Right cardiac atrium (tissue), 5 donors: Measurements from ENCODE around the gene MIOX. TPM values are rescaled to one million over a fixed set of nuclear protein-coding genes. Genes with fewer than 3 reads are reported as not detected.
"Not testable (repeated sequence)": the region's sequence is repeated elsewhere in the genome, so short reads cannot be mapped to it uniquely, and the experiment has no call there.

ENCODE experiments used
- ATAC-seq, 2 donors: fragments of 200-7000 bp; cut with Tn5 transposase; one replicate each; pipeline versions ENCODE4 v1.8.0 to v1.9.1; 2020; ENCODE audit warnings: moderate library complexity in 2 of 2, mild to moderate bottlenecking in 1 of 2
- DNase-seq, 3 donors: peaks; one replicate each; pipeline ENCODE4 v3.0.0-alpha.2; 2020
- H3K27ac ChIP-seq: one replicate; pipeline ENCODE4 v1.5.1; 2013; ENCODE audit warnings: mild to moderate bottlenecking, low read length, control low read depth, moderate library complexity
- H3K27me3 ChIP-seq: one replicate; pipeline ENCODE4 v1.6.1; 2013; ENCODE audit not compliant: control insufficient read depth, insufficient read depth
- H3K4me1 ChIP-seq: one replicate; pipeline ENCODE4 v1.6.1; 2013; ENCODE audit warnings: low read length; ENCODE audit not compliant: control insufficient read depth, insufficient read depth
- H3K4me3 ChIP-seq: one replicate; pipeline ENCODE4 v1.5.1; 2013; ENCODE audit warnings: low read length, control low read depth
- H3K9me3 ChIP-seq: one replicate; pipeline ENCODE4 v1.6.1; 2013; ENCODE audit warnings: low read length; ENCODE audit not compliant: control insufficient read depth
- WGBS: extraction: QIAGEN DNeasy Blood & Tissue Kit; methylation state at CpG from one replicate; pipeline ENCODE4 v1.1.7; 2013; 5-methylcytosine and 5-hydroxymethylcytosine counted together
- intact Hi-C, 4 donors: fragments of 100-400 bp; cut with DNase I; formaldehyde crosslinking; loops; one replicate each; pipeline versions ENCODE4 v1.11.0 to v1.14.0; 2022 to 2023
- polyA plus RNA-seq: library from polyadenylated mRNA; stranded (reverse); fragments of 200-250 nt; gene quantifications from one replicate; pipeline ENCODE4 v1.2.3, GENCODE V29; 2013
- total RNA-seq, 4 donors: library from RNA; stranded (reverse); fragmentation: NEBNext Ultra II Directional; extraction: Animal tissue kit (Norgen Biotek cat#: 25700); gene quantifications; one replicate each; pipeline ENCODE4 v1.2.1, GENCODE V29; 2021
- donor health status: healthy with polysubstance abuse.
- donor health status: DM: no; HTN: yes; CAD: no.
- donor health status: DM: no; HTN: no; CAD: no.
- donor health status: DM: no; HTN: yes; CAD: no; lungs with severe emphysema.
- donor health status: DM: yes; HTN: yes; CAD: no.

The MIOX gene
- total and polyA plus RNA-seq, 5 donors, result not detected

DNA sequence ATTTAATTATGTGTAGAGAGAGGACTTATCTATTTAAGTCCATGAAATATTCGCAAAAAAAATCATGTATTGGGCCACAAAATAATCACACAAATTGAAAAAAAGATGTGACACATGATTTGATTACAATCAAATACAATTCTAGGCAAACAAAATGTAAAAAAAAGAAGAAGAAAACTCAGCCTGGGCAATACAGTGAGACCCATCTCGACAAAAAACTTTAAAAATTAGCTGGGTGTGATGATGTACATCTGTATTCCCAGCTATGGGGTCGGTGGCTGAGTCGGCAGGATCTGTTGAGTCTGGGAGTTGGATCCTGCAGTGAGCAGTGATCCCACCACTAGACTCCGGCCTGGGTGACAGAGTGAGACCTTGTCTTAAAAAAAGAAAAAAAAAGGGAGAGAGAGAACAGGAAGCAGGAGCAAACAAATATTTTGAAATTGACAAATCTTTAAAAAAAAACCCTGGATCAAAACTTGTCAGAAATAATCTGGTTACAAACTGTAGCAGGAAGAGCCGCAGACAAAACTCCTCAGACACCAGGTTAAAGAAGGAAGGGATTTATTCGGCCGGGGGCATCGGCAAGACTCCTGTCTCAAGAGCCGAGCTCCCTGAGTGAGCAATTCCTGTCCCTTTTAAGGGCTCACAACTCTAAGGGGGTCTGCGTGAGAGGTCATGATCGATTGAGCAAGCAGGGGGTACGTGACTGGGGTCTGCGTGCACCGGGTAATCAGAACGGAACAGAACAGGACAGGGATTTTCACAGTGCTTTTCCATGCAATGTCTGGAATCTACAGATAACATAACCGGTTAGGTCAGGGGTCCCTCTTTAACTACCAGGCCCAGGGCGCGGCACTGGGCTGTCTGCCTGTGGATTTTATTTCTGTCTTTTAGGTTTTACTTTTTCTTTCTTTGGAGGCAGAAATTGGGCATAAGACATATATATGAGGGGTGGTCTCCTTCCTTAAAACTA is 46.5 kb downstream of the MIOX start:
- Histone ChIP-seq H3K27ac (no peak overlapping the region), H3K9me3 (no peaks in the 10 kb centered on the region), H3K4me1 (no peaks in the 10 kb centered on the region), H3K27me3 (no peaks in the 10 kb centered on the region), H3K4me3 (no peak overlapping the region)
- DNase-seq (peak in 1 of 3 donors; percentile 38), ATAC-seq (no peak)
- 68% methylated on average over 19 of the region's 19 CpGs for WGBS
- intact Hi-C loops, result no loop called here

GRCh38 chr22:50533856-50534711 is 47.4 kb downstream of the MIOX start:
- H3K9me3 ChIP-seq, H3K27me3 ChIP-seq, H3K4me3 ChIP-seq, ATAC-seq, H3K27ac ChIP-seq, H3K4me1 ChIP-seq, intact Hi-C loops: not testable (repeated sequence)
- DNase-seq, result peak; percentile 51 to 76 (median 67)
- 49% methylated on average over 21 of the region's 21 CpGs for WGBS

- intact Hi-C loops, result no loop called here
- DNase-seq (peak in 1 of 3 donors; percentile 14), ATAC-seq (no peak)
- Histone ChIP-seq H3K4me1 (no peaks in the 10 kb centered on the region), H3K27ac (no peak overlapping the region), H3K27me3 (no peaks in the 10 kb centered on the region), H3K9me3 (no peaks in the 10 kb centered on the region), H3K4me3 (no peak overlapping the region)
- WGBS, result 90% methylated on average over 8 of the region's 8 CpGs
Measured at GRCh38 chr22:50535113-50535512, 48.5 kb downstream of the MIOX start.

GRCh38 chr22:50536226-50536625 is 49.6 kb downstream of the MIOX start:
- intact Hi-C loops, result no loop called here
- Histone ChIP-seq H3K4me1 (no peaks in the 10 kb centered on the region), H3K27ac (no peak overlapping the region), H3K27me3 (no peaks in the 10 kb centered on the region), H3K9me3 (no peaks in the 10 kb centered on the region), H3K4me3 (no peak overlapping the region)
- ATAC-seq (no peak), DNase-seq (no peak)
- 70% methylated on average over 3 of the region's 3 CpGs for WGBS

DNA sequence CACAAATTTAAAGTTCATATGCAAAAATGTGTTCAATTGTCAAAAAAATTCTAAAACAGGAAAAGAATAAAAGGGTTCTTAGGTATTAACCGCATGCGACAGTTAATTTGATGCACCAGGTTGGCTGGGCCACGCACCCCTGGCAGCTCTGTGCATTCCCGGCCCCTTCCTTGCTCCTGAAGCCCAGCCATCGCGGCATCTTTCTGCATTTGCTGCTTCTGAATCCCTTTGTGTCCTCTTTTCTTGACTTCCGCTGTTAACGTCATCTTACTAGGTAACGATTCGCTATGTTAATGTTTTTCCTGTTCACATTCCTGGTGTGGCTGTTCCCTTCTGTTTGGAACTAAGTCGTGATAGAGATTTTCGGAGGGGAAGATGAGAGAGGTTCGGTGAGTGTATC is 51.1 kb downstream of the MIOX start:
- WGBS, result 84% methylated on average over 13 of the region's 13 CpGs
- H3K9me3 ChIP-seq, result no peaks in the 10 kb centered on the region
- H3K4me3 ChIP-seq, result no peak overlapping the region
- intact Hi-C loops, result no loop called here
- no peaks in the 10 kb centered on the region for H3K27me3 ChIP-seq
- DNase-seq (peak in 1 of 3 donors; percentile 32), ATAC-seq (no peak)
- no peaks in the 10 kb centered on the region for H3K4me1 ChIP-seq
- no peak overlapping the region for H3K27ac ChIP-seq

Other genes starting within 250 kb of the MIOX start
- gene TUBGCP6, start 241.8 kb upstream of the MIOX start, total RNA-seq, result 10 to 100 TPM; 20.6 to 22.8 (median 22.6) TPM
- 20.4 TPM for gene TUBGCP6, start 241.8 kb upstream of the MIOX start, polyA plus RNA-seq
- 10 to 100 TPM in 2 of 4 donors, 1 to 10 TPM in 2; 8.7 to 13.5 (median 11.6) TPM for gene HDAC10, start 235.6 kb upstream of the MIOX start, total RNA-seq
- gene HDAC10, start 235.6 kb upstream of the MIOX start, polyA plus RNA-seq, result 11.6 TPM
- gene MAPK12, start 225.2 kb upstream of the MIOX start, total RNA-seq, result 10 to 100 TPM; 10.5 to 14.8 (median 11.2) TPM
- gene MAPK12, start 225.2 kb upstream of the MIOX start, polyA plus RNA-seq, result 15.2 TPM
- gene MAPK11, start 216.5 kb upstream of the MIOX start, total RNA-seq, result 1 to 10 TPM; 6.4 to 7.9 (median 7.4) TPM
- 8.8 TPM for gene MAPK11, start 216.5 kb upstream of the MIOX start, polyA plus RNA-seq
- gene PLXNB2, start 179.2 kb upstream of the MIOX start, total RNA-seq, result 100 to 1,000 TPM in 1 of 4 donors, 10 to 100 TPM in 3; 80.7 to 110 (median 90.6) TPM
- gene PLXNB2, start 179.2 kb upstream of the MIOX start, polyA plus RNA-seq, result 60.0 TPM
- gene DENND6B, start 159.8 kb upstream of the MIOX start, total RNA-seq, result 1 to 10 TPM; 2.0 to 3.1 (median 2.5) TPM
- 2.4 TPM for gene DENND6B, start 159.8 kb upstream of the MIOX start, polyA plus RNA-seq
- gene PPP6R2, start 143.5 kb upstream of the MIOX start, total RNA-seq, result 10 to 100 TPM; 40.1 to 50.2 (median 44.6) TPM
- gene PPP6R2, start 143.5 kb upstream of the MIOX start, polyA plus RNA-seq, result 36.2 TPM
- 10 to 100 TPM; 50.3 to 54.8 (median 53.9) TPM for gene SBF1, start 11.8 kb upstream of the MIOX start, total RNA-seq
- 39.2 TPM for gene SBF1, start 11.8 kb upstream of the MIOX start, polyA plus RNA-seq
- under 1 TPM in 2 of 4 donors, not detected in 2; 0.11 to 0.32 TPM for gene ADM2, start 5.3 kb upstream of the MIOX start, total RNA-seq
- 0.05 TPM for gene ADM2, start 5.3 kb upstream of the MIOX start, polyA plus RNA-seq
- gene LMF2, start 20.8 kb downstream of the MIOX start, total RNA-seq, result 10 to 100 TPM; 32.2 to 33.7 (median 33.3) TPM
- gene LMF2, start 20.8 kb downstream of the MIOX start, polyA plus RNA-seq, result 29.0 TPM
- gene NCAPH2, start 21.4 kb downstream of the MIOX start, total RNA-seq, result 10 to 100 TPM; 23.3 to 35.0 (median 28.6) TPM
- gene NCAPH2, start 21.4 kb downstream of the MIOX start, polyA plus RNA-seq, result 29.1 TPM
- gene SCO2, start 38.7 kb downstream of the MIOX start, total RNA-seq, result 1 to 10 TPM in 2 of 4 donors, not detected in 2; 1.4 to 2.2 TPM
- gene SCO2, start 38.7 kb downstream of the MIOX start, polyA plus RNA-seq, result not detected
- 10 to 100 TPM; 14.6 to 35.5 (median 19.3) TPM for gene TYMP, start 43.2 kb downstream of the MIOX start, total RNA-seq
- gene TYMP, start 43.2 kb downstream of the MIOX start, polyA plus RNA-seq, result 18.5 TPM
- under 1 TPM in 3 of 4 donors, not detected in 1; 0.08 to 0.14 (median 0.09) TPM for gene KLHDC7B, start 59.0 kb downstream of the MIOX start, total RNA-seq
- gene KLHDC7B, start 59.0 kb downstream of the MIOX start, polyA plus RNA-seq, result not detected
- gene SYCE3, start 76.1 kb downstream of the MIOX start, total RNA-seq, result not detected
- gene SYCE3, start 76.1 kb downstream of the MIOX start, polyA plus RNA-seq, result not detected
- 100 to 1,000 TPM; 236 to 290 (median 263) TPM for gene CPT1B, start 91.6 kb downstream of the MIOX start, total RNA-seq
- 217 TPM for gene CPT1B, start 91.6 kb downstream of the MIOX start, polyA plus RNA-seq
- gene CHKB, start 96.0 kb downstream of the MIOX start, total RNA-seq, result 10 to 100 TPM; 33.9 to 63.4 (median 42.7) TPM
- 44.5 TPM for gene CHKB, start 96.0 kb downstream of the MIOX start, polyA plus RNA-seq
- gene MAPK8IP2, start 113.9 kb downstream of the MIOX start, total RNA-seq, result under 1 TPM; 0.28 to 0.47 (median 0.38) TPM
- 0.57 TPM for gene MAPK8IP2, start 113.9 kb downstream of the MIOX start, polyA plus RNA-seq
- 10 to 100 TPM; 30.3 to 37.0 (median 32.2) TPM for gene ARSA, start 141.3 kb downstream of the MIOX start, total RNA-seq
- gene ARSA, start 141.3 kb downstream of the MIOX start, polyA plus RNA-seq, result 35.6 TPM
- 10 to 100 TPM; 18.7 to 28.9 (median 27.0) TPM for gene SHANK3, start 186.0 kb downstream of the MIOX start, total RNA-seq
- 20.1 TPM for gene SHANK3, start 186.0 kb downstream of the MIOX start, polyA plus RNA-seq